Fibroblast of lung (primary cell): ENCODE measurements around the gene HNRNPM. TPM values are rescaled to one million over a fixed set of nuclear protein-coding genes. Genes with fewer than 3 reads are reported as not detected.
A peak's percentile ranks its signal among the peaks of the same experiment; 100 is the strongest.
"Not testable (repeated sequence)": the region's sequence is repeated elsewhere in the genome, so short reads cannot be mapped to it uniquely, and the experiment has no call there.

Source experiments
- DNase-seq, 2 donors: peaks; one replicate each; pipeline versions ENCODE4 v3.0.0 to v3.0.0-alpha.2; 2010; ENCODE audit warnings: low read depth in 2 of 2
- H2AFZ ChIP-seq: 2 replicates; pipeline ENCODE4 v1.5.1; 2012; ENCODE audit warnings: low read length, control low read depth, inconsistent platforms
- H3K27ac ChIP-seq: 2 replicates; pipeline ENCODE4 v1.5.1; 2011; ENCODE audit warnings: low read length, control low read depth; ENCODE audit not compliant: insufficient read depth
- H3K27me3 ChIP-seq: 2 replicates; pipeline ENCODE4 v1.5.1; 2011; ENCODE audit warnings: mild to moderate bottlenecking, low read length; ENCODE audit not compliant: control insufficient read depth, insufficient read depth
- H3K36me3 ChIP-seq: 2 replicates; pipeline ENCODE4 v1.5.1; 2011; ENCODE audit warnings: low read length; ENCODE audit not compliant: control insufficient read depth, insufficient read depth
- H3K4me1 ChIP-seq: 2 replicates; pipeline ENCODE4 v1.5.1; 2011; ENCODE audit warnings: low read length; ENCODE audit not compliant: control insufficient read depth, insufficient read depth; ENCODE audit errors: extremely low read depth
- H3K4me2 ChIP-seq: 2 replicates; pipeline ENCODE4 v1.5.1; 2011; ENCODE audit warnings: low read length, control low read depth; ENCODE audit not compliant: insufficient read depth; ENCODE audit errors: extremely low read depth
- H3K4me3 ChIP-seq, 4 experiments: fragments of 200-600 bp in 1 of 4; sonication (generic) in 1 of 4; replicated peaks in 1 of 4; 2 replicates each; pipeline ENCODE4 v1.5.1; 2011 to 2016; ENCODE audit warnings: low read length in 4 of 4, low read depth in 3 of 4, mild to moderate bottlenecking in 3 of 4, control low read depth in 2 of 4, inconsistent platforms in 1 of 4, mixed read lengths in 1 of 4; ENCODE audit not compliant: insufficient read depth in 1 of 4; ENCODE audit errors: control extremely low read depth in 1 of 4
- H3K79me2 ChIP-seq: 2 replicates; pipeline ENCODE4 v1.5.1; 2012; ENCODE audit warnings: mild to moderate bottlenecking, low read length, inconsistent platforms; ENCODE audit not compliant: control insufficient read depth, insufficient read depth
- H3K9ac ChIP-seq: 2 replicates; pipeline ENCODE4 v1.5.1; 2011; ENCODE audit warnings: mild to moderate bottlenecking, low read length, control low read depth; ENCODE audit not compliant: insufficient read depth
- H3K9me3 ChIP-seq: 2 replicates; pipeline ENCODE4 v1.5.1; 2012; ENCODE audit warnings: low read depth, low read length; ENCODE audit not compliant: control insufficient read depth, insufficient read depth
- H4K20me1 ChIP-seq: 2 replicates; pipeline ENCODE4 v1.5.1; 2011; ENCODE audit warnings: low read length; ENCODE audit not compliant: control insufficient read depth, insufficient read depth; ENCODE audit errors: extremely low read depth
- CTCF ChIP-seq, 2 donors: IDR thresholded peaks in 1 of 2; conservative IDR thresholded peaks in 1 of 2; 1 replicate in 1 of 2; 2 replicates in 1 of 2; pipeline ENCODE4 v1.5.1; 2011 to 2012; ENCODE audit warnings: low read length in 2 of 2, control low read depth in 1 of 2, inconsistent platforms in 1 of 2, low read depth in 1 of 2, mild to moderate bottlenecking in 1 of 2
- EZH2 ChIP-seq: IDR thresholded peaks from 2 replicates; pipeline ENCODE4 v1.5.1; 2012; ENCODE audit warnings: low read length, control low read depth, mild to moderate bottlenecking; ENCODE audit errors: missing control alignments
- polyA plus RNA-seq, 2 donors: library from polyadenylated mRNA; depleted of rRNA in 1 of 2; stranded (reverse) in 1 of 2; unstranded in 1 of 2; fragments of >200 nt; gene quantifications; 2 replicates each; pipeline ENCODE4 v1.2.1, GENCODE V29; 2011 to 2012; ENCODE audit warnings: missing spikeins in 1 of 2
- total RNA-seq: library from RNA; depleted of rRNA; stranded (reverse); fragments of >200 nt; gene quantifications from 2 replicates; pipeline ENCODE4 v1.2.1, GENCODE V29; 2014

The HNRNPM gene
- total and polyA plus RNA-seq, 2 donors (not counting 1 experiment from before 2014, with no cell fraction given): 51.5 to 104 TPM

- no peak overlapping the region for H3K9ac ChIP-seq
- H3K9me3 ChIP-seq: no peaks in the 10 kb centered on the region
- H4K20me1 ChIP-seq: no peaks in the 10 kb centered on the region
- H3K27me3 ChIP-seq: no peaks in the 10 kb centered on the region
- H3K27ac ChIP-seq: no peak overlapping the region
- no peak overlapping the region for H3K4me3 ChIP-seq
- H2AFZ ChIP-seq: no peak overlapping the region
- peaks cover 8% of the 10 kb centered on the region for H3K36me3 ChIP-seq
- TF ChIP-seq CTCF (conservative IDR thresholded peaks at IDR 0.05 in 1 of 2, IDR thresholded peaks at IDR 0.05 in 1 of 2; ENCODE audit: low read depth in 1 of 2, low read length in 2 of 2) (no peak), EZH2 (no peak)
- no peaks in the 10 kb centered on the region for H3K79me2 ChIP-seq
- H3K4me1 ChIP-seq: no peaks in the 10 kb centered on the region
- DNase-seq: no peak
- no peak overlapping the region for H3K4me2 ChIP-seq
These were observed 40.2 kb upstream of the HNRNPM start for GRCh38 chr19:8404391-8405151.

DNA sequence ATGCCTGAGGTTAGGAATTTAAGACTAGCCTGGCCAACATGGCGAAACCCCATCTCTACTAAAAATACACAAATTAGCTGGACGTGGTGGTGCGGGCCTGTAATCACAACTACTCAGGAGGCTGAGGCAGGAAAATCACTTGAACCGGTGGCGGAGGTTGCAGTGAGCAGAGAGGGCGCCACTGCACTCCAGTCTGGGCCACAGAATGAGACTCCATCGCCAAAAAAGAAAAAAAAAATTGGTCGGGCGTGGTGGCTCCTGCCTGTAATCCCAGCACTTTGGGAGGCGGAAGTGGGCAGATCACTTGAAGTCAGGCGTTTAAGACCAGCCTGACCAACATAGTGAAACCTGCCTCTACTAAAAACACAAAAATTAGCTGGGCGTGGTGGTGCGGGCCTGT is 34.1 kb upstream of the HNRNPM start:
- H3K9ac ChIP-seq, H3K9me3 ChIP-seq, H3K4me3 ChIP-seq, H2AFZ ChIP-seq, H3K79me2 ChIP-seq, H3K27me3 ChIP-seq, H3K36me3 ChIP-seq, H3K27ac ChIP-seq, DNase-seq, H3K4me2 ChIP-seq, H4K20me1 ChIP-seq, H3K4me1 ChIP-seq: not testable (repeated sequence)

DNA sequence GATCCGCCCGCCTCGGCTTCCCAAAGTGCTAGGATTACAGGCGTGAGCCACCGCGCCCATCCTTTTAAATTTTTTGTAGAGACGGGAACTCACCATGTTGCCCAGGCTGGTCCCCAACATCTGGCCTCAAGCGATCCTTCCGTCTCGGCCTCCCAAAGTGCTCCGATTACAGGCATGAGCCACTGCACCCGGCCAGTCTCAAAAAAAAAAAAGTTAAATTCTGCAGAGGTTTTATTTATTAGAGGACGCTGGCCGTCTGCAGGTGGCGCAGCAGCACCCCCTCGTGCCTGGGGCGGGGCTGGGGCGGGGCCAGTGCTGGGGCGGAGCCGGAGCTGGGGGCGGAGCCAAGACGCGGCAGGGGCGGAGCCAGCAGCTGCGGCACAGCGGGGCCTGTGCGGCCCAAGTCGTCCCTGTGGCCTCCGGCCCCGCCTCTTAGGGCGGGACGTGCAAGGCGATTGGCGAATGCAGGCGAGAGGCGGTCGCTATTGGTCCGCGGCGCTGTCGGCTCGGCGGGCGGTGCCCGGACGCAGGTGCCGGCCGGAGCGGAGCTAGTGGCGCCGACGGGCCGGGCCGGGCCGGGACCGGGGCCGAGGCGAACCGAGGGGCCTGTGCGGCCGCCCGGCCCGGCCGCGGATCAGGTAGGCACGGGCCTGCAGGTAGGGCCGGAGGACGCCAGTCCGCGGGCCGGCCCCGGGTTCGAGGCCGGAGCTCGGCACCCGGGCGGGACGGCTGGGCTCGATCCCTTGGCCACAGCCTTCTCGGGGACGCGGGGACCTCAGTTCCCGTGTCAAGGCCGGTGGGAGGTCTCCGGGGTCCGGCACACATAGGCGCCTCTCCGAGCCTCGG is 31.8 kb upstream of the HNRNPM start, which contains the start of gene MARCHF2:
Gene MARCHF2 (plus strand): TSS at position 523 of the 846 bp plus-strand sequence. CDS start 8,536 bp downstream, outside the sequence.
- peak within 1 kb of the TSS; percentile 83 for H2AFZ ChIP-seq
- no peaks in the 10 kb centered on the region for H3K9me3 ChIP-seq
- peak within 1 kb of the TSS; percentile 52 to 78 (median 58) for H3K4me3 ChIP-seq
- H3K27me3 ChIP-seq: no peaks in the 10 kb centered on the region
- peak within 1 kb of the TSS; percentile 38 for H3K27ac ChIP-seq
- H3K4me1 ChIP-seq: peaks cover 3% of the 10 kb centered on the region
- H3K9ac ChIP-seq: peak within 1 kb of the TSS; percentile 57
- H4K20me1 ChIP-seq: no peaks in the 10 kb centered on the region
- no peaks in the 10 kb centered on the region for H3K36me3 ChIP-seq
- DNase-seq: peak; percentile 93 to 97
- H3K4me2 ChIP-seq: peak within 1 kb of the TSS; percentile 89
- no peaks in the 10 kb centered on the region for H3K79me2 ChIP-seq
- TF ChIP-seq EZH2 (no peak), CTCF (conservative IDR thresholded peaks at IDR 0.05 in 1 of 2, IDR thresholded peaks at IDR 0.05 in 1 of 2; ENCODE audit: low read depth in 1 of 2, low read length in 2 of 2) (peak; percentile 33 to 42)
